ENCODE results near the gene PRRT4.

DNA sequence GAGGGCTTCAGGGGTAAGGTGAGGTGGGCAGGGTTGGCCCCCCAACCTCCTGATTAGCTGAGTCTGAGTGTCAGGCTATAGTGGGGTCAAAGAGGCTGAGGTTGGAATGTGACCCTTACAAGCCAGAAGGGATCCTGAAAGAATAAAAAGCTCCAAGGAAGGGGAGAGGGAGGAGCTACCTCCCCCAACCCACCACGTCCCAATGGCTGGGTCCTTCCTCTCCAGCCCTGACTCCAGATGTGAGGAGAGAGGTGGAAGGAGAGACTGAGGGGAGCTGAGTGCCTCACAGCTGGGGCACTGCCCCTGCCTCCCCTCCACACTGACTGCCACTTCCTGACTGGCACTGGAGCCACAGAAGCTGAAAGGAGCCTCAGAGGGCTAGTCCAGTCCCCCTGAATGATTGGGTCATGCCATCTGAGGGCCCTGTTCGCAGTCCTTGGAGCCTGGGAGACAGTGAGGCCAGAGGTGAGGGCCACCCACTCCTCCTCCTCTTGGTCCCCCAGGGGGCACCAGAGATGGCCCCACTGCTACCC, 27.7 kb upstream of the PRRT4 start:
- TF ChIP-seq, protein P1, sequence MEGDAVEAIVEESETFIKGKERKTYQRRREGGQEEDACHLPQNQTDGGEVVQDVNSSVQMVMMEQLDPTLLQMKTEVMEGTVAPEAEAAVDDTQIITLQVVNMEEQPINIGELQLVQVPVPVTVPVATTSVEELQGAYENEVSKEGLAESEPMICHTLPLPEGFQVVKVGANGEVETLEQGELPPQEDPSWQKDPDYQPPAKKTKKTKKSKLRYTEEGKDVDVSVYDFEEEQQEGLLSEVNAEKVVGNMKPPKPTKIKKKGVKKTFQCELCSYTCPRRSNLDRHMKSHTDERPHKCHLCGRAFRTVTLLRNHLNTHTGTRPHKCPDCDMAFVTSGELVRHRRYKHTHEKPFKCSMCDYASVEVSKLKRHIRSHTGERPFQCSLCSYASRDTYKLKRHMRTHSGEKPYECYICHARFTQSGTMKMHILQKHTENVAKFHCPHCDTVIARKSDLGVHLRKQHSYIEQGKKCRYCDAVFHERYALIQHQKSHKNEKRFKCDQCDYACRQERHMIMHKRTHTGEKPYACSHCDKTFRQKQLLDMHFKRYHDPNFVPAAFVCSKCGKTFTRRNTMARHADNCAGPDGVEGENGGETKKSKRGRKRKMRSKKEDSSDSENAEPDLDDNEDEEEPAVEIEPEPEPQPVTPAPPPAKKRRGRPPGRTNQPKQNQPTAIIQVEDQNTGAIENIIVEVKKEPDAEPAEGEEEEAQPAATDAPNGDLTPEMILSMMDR (IDR thresholded peaks at IDR 0.05), result no peak
- TF ChIP-seq POLR2A (IDR thresholded peaks at IDR 0.05), result no peak

All from testis (tissue), 2 donors.